ENCODE data around the gene ADAM12.

ADAM12 gene

GRCh38 chr10:126075009-126075408 is 313.3 kb downstream of the ADAM12 start:
- no peak overlapping the region for H3K27ac ChIP-seq (ENCODE audit: extremely low read depth, low read depth, low read length)
- CTCF ChIA-PET: no interaction called here
- no peaks in the 10 kb centered on the region for H3K36me3 ChIP-seq (ENCODE audit: control insufficient read depth in 2 of 2, insufficient read depth in 1 of 2, low read length in 2 of 2)
- H3K4me3 ChIP-seq (ENCODE audit: low read depth, low read length): no peak overlapping the region
- H3K9me3 ChIP-seq (ENCODE audit: control insufficient read depth, insufficient read depth, low read depth, low read length): no peaks in the 10 kb centered on the region
- H3K4me1 ChIP-seq (ENCODE audit: control insufficient read depth, insufficient read depth, low read length): no peaks in the 10 kb centered on the region
- TF ChIP-seq MZF1 (tag by site-specific recombination; IDR thresholded peaks at IDR 0.05; ENCODE audit: borderline replicate concordance) (no peak), SCRT2 (tag by site-specific recombination; IDR thresholded peaks at IDR 0.05) (no peak), ZNF747 (tag by site-specific recombination; IDR thresholded peaks at IDR 0.05) (no peak), SP3 (tag by site-specific recombination; IDR thresholded peaks at IDR 0.05) (no peak), ZNF610 (tag by site-specific recombination; IDR thresholded peaks at IDR 0.05; ENCODE audit: borderline replicate concordance) (no peak), ZFP69B (tag by site-specific recombination; IDR thresholded peaks at IDR 0.05) (no peak), ZNF571 (tag by site-specific recombination; IDR thresholded peaks at IDR 0.05) (no peak)
- POLR2A ChIA-PET: no interaction called here

- POLR2A ChIA-PET: no interaction called here
- Histone ChIP-seq H3K36me3 (ENCODE audit: control insufficient read depth in 2 of 2, insufficient read depth in 1 of 2, low read length in 2 of 2) (no peaks in the 10 kb centered on the region), H3K4me3 (ENCODE audit: low read depth, low read length) (no peak overlapping the region), H3K9me3 (ENCODE audit: control insufficient read depth, insufficient read depth, low read depth, low read length) (no peaks in the 10 kb centered on the region), H3K27ac (ENCODE audit: extremely low read depth, low read depth, low read length) (no peak overlapping the region), H3K4me1 (ENCODE audit: control insufficient read depth, insufficient read depth, low read length) (no peaks in the 10 kb centered on the region)
- CTCF ChIA-PET: interaction anchor here (0.6 kb wide), 1 partner anchor 1580 kb away, joined by 3 read pairs; no protein-coding TSS in a partner anchor
- TF ChIP-seq ZNF335 (tag by site-specific recombination; conservative IDR thresholded peaks at IDR 0.05) (no peak), ZNF114 (tag by site-specific recombination; IDR thresholded peaks at IDR 0.05) (no peak), ZNF354C (tag by site-specific recombination; IDR thresholded peaks at IDR 0.05; ENCODE audit: borderline replicate concordance, low read depth) (no peak), OSR2 (tag by site-specific recombination; IDR thresholded peaks at IDR 0.05) (no peak), ZBTB7A (tag by site-specific recombination; IDR thresholded peaks at IDR 0.05; ENCODE audit: low read depth) (no peak), GLI2 (tag by site-specific recombination; IDR thresholded peaks at IDR 0.05; ENCODE audit: borderline replicate concordance, low read depth) (no peak), ZNF571 (tag by site-specific recombination; IDR thresholded peaks at IDR 0.05) (no peak)
Measured at GRCh38 chr10:126074291-126074690, 314.0 kb downstream of the ADAM12 start.

- H3K36me3 ChIP-seq (ENCODE audit: control insufficient read depth in 2 of 2, insufficient read depth in 1 of 2, low read length in 2 of 2): no peaks in the 10 kb centered on the region
- CTCF ChIA-PET: no interaction called here
- POLR2A ChIA-PET: no interaction called here
- H3K9me3 ChIP-seq (ENCODE audit: control insufficient read depth, insufficient read depth, low read depth, low read length): no peaks in the 10 kb centered on the region
- H3K4me3 ChIP-seq (ENCODE audit: low read depth, low read length): no peak overlapping the region
- H3K27ac ChIP-seq (ENCODE audit: extremely low read depth, low read depth, low read length): no peak overlapping the region
- H3K4me1 ChIP-seq (ENCODE audit: control insufficient read depth, insufficient read depth, low read length): no peaks in the 10 kb centered on the region
- TF ChIP-seq ZBTB6 (tag by site-specific recombination; IDR thresholded peaks at IDR 0.05): no peak
- no peak for TF ChIP-seq PATZ1 (tag by site-specific recombination; IDR thresholded peaks at IDR 0.05)
- TF ChIP-seq ZNF114 (tag by site-specific recombination; IDR thresholded peaks at IDR 0.05): no peak
- no peak for TF ChIP-seq ZNF394 (tag by site-specific recombination; IDR thresholded peaks at IDR 0.05; ENCODE audit: borderline replicate concordance)
- no peak for TF ChIP-seq ZNF148 (tag by site-specific recombination; IDR thresholded peaks at IDR 0.05; ENCODE audit: borderline replicate concordance)
- TF ChIP-seq EGR2 (tag by site-specific recombination; IDR thresholded peaks at IDR 0.05; ENCODE audit: low read depth): no peak
- TF ChIP-seq ZNF658 (tag by site-specific recombination; IDR thresholded peaks at IDR 0.05): no peak
- no peak for TF ChIP-seq ZNF280C (tag by site-specific recombination; IDR thresholded peaks at IDR 0.05)
- TF ChIP-seq ZNF701 (tag by site-specific recombination; IDR thresholded peaks at IDR 0.05): no peak
- TF ChIP-seq ZNF692 (tag by site-specific recombination; IDR thresholded peaks at IDR 0.05): no peak
- no peak for TF ChIP-seq GLIS1 (tag by site-specific recombination; IDR thresholded peaks at IDR 0.05)
- no peak for TF ChIP-seq ZNF140 (tag by site-specific recombination; IDR thresholded peaks at IDR 0.05)
Measured at GRCh38 chr10:126073606-126074005, 314.7 kb downstream of the ADAM12 start.
